Stimulated activated CD8-positive, alpha-beta memory T cell treated with anti-CD3 and anti-CD28 coated beads, Interleukin-4, amount 100 ng/mL, for 4 hours (primary cell): Measurements from ENCODE around the gene INTS7.
A peak's percentile ranks its signal among the peaks of the same experiment; 100 is the strongest.

ENCODE experiments used
- DNase-seq, 2 donors: peaks; one replicate each; pipeline ENCODE4 v3.0.0-alpha.2; 2020; ENCODE audit warnings: low read depth in 2 of 2, low spot score in 1 of 2

Gene INTS7, protein sequence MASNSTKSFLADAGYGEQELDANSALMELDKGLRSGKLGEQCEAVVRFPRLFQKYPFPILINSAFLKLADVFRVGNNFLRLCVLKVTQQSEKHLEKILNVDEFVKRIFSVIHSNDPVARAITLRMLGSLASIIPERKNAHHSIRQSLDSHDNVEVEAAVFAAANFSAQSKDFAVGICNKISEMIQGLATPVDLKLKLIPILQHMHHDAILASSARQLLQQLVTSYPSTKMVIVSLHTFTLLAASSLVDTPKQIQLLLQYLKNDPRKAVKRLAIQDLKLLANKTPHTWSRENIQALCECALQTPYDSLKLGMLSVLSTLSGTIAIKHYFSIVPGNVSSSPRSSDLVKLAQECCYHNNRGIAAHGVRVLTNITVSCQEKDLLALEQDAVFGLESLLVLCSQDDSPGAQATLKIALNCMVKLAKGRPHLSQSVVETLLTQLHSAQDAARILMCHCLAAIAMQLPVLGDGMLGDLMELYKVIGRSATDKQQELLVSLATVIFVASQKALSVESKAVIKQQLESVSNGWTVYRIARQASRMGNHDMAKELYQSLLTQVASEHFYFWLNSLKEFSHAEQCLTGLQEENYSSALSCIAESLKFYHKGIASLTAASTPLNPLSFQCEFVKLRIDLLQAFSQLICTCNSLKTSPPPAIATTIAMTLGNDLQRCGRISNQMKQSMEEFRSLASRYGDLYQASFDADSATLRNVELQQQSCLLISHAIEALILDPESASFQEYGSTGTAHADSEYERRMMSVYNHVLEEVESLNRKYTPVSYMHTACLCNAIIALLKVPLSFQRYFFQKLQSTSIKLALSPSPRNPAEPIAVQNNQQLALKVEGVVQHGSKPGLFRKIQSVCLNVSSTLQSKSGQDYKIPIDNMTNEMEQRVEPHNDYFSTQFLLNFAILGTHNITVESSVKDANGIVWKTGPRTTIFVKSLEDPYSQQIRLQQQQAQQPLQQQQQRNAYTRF

DNA sequence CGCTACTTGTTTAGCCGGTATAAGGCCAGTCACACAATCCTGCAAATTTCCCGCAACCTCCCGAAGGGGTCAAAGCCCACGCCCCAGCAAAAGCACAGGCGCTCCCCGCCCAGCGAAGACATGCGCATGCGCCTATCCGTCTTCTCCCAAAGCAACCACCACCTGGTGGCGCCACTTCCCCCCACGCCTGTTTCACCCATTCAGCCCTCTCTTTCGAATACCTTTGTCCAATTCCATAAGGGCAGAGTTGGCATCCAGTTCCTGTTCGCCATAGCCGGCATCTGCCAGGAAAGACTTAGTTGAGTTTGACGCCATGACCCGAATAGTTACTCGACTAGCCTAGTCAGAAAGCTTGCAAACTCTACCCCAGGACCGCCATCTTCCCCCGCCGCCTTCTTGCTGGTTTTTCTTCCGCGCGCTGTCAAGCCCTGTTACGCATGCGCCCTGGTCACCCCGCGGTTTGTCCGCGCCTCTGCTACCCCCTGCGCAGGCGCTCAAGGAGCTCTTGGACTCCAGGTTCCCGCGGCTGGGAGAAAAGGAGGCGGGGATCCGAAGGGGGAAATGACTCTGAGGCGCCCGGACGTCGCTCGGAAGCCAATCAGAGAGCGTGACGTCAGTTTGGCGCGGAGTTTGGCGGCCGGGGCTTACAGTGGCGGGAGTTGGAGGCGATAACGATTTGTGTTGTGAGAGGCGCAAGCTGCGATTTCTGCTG lies at the start of gene INTS7, which contains the start of gene DTL:
TSS of gene INTS7 (minus strand) at position 435 of the 712 bp plus-strand sequence. CDS start at position 315, 120 bp downstream.
TSS of gene DTL (plus strand) at position 626 of the 712 bp plus-strand sequence. CDS start 143 bp downstream, outside the sequence.
- DNase-seq: peak; percentile 95 to 97

DNA sequence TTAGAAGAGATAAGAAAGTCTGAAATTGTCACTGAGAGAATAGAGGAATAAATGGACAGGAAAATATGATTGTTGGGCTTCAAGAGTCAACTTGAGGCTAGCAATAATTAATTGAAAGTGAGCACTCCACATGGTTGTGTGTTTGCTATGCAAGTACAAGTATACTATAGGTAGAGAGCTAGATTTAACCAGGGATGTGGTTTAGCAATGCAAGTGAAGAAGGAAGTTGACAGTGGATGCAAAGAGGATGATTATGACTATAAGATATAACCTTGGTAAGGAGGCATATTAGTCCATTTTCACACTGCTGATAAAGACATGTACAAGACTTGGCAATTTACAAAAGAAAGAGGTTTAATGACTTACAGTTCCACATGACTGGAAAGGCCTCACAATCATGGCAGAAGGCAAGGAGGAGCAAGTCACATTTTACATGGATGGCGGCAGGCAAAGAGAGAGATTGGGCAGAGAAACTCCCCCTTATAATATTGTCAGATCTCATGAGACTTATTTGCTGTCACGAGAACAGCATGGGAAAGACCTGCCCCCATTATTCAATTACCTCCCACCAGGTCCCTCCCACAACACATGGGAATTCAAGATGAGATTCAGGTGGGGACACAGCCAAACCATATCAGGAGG lies 47.5 kb upstream of the INTS7 start:
- DNase-seq: no peak

DNA sequence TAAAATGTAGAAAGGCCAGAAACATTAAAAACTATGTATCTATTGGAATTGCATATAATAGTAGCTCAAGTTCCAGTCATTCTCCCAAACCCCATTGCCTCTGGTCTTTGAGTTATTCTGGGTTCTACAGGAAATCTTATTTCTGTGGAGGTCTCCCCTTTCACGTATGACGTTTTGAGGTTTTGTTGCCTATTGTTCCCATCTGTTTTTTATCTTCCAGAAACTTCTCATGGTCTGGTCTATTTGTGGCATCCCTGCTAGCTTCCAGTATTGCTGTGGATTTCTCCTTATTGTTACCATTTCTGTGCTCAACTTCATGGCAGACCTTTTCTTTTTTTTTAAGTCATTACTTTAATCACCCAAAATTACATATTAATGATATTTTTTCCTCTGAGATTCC lies 43.5 kb upstream of the INTS7 start:
- DNase-seq: no peak

DNA sequence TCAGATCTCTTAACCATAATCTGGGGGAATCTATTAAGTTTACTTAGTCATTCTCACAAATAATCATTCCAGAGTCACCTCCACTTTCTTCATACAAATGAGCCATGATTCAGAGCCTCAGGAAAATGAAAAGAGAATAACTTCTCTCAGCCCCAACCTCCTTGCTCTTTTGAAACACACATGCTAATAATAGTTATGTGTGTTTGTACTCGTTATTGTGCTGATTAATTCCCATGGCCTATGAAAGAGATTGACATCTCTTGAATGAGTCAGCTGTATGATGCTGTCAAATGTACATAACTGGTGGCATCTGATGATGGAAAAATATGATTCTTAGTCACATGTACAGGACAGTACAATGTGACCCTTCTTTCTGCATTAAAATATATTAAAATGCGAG lies 41.7 kb upstream of the INTS7 start:
- DNase-seq: no peak

DNA sequence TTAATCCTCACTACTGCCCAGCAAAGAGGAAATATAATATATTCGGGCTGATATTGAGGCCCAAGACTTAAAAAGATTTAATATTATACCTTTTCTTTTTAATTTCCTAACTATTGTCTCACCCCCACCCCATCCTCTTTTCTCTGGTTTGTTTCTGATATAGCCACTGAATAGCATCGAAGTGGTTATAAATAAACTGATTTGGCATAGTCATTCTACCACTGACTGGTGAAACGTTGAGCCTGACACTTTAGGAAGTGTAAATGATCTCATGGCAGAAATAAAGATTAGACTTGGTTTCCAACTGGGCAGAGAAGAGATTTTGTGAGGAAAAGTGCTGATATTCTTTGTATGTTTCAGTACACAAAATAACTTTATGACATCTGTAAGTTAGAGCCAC lies 39.5 kb upstream of the INTS7 start:
- no peak for DNase-seq

DNA sequence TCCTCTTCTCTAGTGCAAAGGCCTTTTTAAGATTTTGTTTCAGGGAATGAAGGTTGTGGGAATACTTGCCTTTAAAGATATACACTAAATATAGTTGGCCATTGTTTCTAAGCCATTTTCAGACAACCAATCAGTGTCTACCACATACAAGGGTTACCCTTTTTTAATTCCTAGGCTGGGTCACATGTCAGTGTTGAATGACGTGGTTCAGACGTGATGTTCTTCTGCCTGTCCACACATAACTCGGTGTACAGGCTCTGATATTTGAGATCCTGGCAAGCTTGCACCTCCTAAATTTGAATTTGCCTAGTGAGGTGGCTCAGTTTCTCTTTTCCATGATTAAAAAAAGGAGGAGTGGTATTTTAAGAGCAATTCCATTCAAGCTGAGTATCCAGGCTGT lies 39.0 kb upstream of the INTS7 start:
- DNase-seq: no peak

DNA sequence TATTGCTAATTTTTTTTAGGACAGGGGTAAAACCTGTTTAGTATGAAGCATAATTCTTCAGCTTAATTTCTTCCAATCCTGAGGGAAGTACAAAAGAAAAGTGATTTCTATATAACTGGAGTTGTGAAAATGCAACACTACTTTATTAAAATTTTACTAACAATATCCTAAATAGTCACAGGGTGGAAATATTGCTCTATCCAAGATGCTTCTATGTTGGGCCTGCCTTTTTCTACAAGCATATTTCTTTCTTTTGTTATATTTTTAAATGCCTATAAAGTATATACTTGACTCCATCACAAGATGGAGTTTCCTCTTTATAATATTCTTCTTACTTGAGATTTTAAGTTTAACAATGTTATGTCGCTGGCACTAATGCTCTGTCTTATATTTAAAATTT lies 38.1 kb upstream of the INTS7 start:
- no peak for DNase-seq

DNA sequence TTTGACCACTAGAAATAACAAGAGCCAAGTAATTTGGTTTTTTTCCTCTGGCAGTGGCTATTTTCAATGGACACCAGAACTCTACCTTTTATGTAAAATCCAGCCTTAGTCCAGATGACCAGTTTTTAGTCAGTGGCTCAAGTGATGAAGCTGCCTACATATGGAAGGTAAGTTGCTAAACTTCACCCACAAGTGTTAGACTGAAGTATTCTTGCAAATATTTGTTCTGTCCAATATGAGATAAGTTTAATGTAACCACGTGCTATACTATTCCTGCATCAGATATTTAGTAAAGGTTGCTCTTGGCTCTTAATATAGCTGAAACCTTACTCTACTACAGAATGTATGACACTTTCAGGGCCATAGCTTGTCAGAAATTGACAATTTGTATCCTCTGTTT lies 36.7 kb upstream of the INTS7 start:
- DNase-seq: no peak

DNA sequence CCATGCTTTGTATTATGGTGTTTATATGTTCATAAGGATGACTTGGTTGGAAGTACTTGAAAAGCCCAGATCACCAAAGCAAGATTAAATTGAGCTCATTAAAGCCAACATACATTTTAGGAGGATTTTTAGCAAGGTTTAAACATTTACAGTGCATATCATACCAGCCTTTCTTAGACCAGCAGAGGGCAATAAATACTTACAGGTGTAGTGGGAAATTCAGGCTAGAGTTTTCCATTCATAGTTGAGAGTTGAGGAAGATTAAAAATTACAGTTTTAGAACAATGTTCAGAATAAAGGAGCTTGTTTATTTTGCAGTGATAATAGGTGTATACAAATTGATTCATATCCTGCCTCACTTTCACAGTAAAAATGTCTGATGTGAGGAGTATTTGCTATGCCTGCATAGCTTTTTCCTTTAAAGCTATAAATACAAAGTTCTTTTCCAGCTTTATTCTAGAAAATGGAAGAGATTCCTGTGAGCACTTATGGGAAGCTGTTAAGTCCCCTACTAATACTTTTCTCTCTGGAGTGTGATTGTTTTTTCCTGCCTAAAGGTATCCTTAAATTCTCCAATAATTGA lies 35.5 kb upstream of the INTS7 start:
- no peak for DNase-seq

DNA sequence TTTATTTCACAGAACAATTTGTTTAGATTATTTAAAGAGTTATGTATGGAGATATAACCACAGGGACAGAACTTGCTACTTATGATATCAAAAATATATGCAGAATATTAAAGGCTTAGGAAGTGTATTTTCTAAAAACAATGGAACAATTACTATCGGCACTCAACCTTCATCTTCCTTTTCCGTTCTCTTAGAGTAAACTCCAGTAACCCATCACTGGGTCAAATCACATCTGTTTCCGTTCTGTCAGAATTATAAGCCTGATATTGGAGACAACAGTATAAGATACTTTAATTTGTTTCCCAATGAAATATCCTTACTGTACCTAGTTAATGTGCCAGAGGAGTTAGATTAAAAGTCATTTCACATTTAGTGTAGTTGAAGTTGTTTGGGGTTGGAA lies 32.4 kb upstream of the INTS7 start:
- no peak for DNase-seq

DNA sequence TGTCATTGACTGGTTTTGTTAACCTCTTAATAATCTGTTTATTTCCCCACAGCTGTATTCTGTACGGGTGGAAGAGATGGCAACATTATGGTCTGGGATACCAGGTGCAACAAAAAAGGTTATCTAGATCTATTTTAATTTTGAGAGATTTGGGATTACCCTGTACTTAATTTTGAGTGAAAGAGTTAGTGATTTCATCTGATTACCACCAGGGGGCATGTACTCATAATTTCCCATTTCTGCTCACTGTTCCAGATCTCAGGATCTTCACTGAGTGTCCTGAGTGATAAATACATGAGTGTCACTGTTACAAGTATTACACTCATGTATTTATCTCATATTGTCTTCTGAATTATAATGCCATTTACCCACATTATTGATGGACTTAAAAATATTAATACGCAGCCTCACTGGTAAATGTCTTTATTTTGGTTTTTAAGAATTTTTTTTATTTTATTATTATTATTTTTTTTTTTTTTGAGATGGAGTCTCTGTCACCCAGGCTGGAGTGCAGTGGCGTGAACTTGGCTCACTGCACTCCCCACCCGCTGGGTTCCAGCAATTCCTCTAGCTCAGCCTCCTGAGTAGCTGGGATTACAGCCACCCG lies 27.6 kb upstream of the INTS7 start:
- no peak for DNase-seq

DNA sequence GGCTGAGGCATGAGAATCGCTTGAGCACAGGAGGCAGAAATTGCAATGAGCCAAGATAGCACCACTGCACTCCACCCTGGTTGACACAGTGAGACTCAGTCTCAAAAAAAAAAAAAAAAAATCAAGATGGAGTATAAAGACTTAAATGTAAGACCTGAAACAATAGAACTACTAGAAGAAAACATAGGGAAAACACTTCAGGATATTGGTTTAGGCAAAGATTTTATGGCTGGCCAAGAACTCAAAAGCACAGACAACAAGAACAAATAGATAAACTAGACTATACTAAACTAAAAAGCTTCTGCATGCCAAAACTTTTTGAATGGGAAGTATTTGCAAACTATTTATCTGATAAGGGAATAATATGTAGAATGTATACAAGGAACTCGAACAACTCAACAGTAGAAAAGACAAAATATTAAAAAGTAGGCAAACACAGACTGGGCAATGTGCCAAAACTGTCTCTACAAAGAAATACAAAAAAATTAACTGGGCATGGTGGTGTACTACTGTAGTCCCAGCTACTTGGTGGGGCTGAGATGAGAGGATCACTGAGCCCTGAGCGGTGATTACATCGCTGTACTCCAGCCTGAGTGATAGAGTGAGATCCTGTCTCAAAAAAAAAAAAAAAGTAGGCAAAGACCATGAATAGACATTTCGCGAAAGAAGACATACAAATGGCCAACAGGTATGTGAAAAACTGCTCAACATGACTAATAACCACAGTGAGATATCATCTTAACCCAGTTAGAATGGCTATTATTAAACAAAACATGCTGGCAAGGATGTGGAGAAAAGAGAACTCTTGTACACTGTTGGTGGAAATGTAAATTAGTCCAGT lies 25.5 kb upstream of the INTS7 start:
- DNase-seq: no peak

DNA sequence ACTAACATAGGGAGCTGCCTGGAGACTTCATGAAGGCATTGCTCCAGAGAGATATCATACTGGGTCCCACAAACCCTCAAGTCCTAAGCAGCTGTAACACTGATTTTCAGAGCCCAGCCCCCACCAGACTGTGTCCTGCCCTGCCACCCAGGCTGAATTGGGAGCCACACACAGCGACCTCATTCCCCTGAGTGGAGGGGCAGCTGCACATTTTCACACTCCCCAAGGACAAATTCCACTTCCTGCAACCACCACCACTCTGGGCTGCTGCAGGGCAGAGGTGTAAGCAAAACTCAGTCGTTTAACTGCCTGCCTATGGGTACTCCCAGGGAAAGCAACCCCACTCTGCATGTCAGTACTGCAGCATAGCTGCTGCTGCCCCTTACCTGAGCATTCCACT lies 20.0 kb upstream of the INTS7 start:
- DNase-seq: no peak

DNA sequence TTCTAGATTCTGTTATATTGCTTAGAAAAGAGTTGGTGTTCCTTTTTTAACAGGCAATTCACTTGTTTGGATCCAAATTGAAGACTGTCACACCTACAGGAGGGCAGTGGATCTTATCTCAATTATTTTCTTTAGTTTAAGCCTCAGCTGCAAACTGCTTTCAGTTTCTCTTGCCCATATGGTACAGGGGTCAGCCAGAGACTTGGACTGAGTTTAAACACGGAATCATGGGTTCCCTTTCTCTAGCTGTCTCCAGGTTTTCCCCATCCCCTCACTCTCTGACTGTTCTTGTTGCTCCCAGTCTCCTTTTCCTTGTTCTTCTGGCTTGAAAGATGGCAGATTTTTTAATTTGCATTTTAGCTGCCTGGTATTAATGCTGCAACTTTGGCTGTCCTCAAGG lies 18.6 kb upstream of the INTS7 start:
- DNase-seq: no peak

DNA sequence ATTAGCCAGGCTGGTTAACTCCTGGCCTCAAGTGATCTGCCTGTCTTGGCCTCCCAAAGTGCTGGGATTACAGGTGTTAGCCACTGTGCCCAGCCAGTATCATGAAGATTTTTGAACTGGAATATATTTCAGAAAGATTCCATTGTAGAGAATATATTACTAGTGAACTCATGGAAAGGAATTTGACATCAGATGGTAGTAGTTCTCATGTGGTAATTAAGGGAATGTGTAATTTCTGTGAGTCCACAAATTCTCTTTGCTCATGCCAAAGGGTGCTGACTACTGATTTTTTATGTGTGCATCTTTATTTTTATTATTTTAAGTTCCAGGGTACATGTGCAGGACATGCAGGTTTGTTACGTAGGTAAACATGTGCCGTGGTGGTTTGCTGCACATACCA lies 10.6 kb upstream of the INTS7 start:
- no peak for DNase-seq

DNA sequence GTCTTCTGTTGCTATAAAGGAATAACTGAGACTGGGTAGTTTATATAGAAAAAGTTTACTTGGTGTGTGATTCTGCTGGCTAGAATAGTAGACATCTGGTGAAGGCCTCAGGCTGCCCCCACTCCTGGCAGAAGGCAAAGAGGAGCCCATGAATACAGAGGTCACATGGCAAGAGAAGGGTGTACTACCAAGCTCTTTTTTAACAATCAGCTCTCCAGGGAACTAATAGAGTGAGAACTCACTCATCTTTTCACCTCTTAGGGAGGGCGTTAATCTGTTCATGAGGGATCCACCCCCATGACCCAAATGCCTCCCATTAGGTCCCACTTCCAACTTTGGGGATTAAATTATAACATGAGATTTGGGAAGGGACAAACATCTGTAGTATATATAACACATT lies 9.5 kb upstream of the INTS7 start:
- no peak for DNase-seq

DNA sequence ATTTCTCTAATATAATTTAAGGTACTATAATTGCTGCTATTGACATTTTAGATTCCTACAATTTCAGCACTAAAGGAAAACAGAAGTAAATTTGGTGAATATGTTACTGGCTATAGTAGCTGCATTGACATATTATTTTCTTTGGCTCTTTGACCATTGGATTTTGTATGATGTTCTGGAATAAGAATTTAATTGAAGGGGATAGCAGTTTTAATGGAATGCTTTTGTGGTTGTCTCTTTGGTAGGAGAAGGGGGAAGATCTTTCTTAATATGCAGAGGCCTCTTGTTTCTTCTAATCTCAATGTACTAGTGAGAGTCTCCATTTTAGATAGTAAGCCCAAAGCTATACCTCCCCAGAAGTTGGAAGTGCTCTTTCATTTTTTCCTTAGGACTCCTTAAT lies 7.1 kb upstream of the INTS7 start:
- no peak for DNase-seq

DNA sequence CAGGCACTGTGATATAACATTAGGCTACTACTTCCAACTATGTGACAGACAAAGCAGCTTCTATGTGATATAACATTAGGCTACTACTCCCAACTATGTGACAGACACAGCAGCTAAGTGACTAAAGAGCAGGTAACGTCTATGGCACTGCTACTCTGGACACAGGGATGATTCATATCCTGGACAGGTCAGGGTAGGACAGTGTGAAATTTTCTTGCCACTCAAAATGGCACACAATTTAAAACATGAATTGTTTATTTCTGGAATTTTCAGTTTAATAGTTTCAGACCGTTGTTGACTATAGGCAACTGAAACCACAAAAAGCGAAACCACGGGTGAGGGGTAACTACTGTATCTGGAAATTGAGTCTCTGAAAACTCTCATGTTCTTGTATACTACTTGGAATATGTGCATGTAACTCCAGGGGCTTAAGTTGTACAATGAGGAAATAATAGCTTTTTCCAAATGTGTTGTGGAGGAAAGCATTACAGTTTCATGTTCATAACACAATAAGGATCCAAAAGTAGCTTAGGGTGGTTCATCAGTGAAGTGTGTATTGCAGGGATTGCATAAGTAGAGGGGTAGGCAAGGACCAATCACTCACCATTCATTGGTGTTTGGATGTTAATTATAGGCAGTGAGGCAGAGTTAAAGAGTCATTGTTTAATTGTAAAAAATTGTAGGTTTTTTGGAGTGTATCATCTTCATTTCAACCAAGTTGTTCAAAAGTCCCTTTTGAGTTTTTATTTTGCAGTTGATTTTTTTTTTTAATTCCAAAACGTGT lies 5.5 kb upstream of the INTS7 start:
- DNase-seq: no peak
